Epidermal melanocyte (primary cell): ENCODE measurements around the gene RSPH10B2.
A peak's percentile ranks its signal among the peaks of the same experiment; 100 is the strongest.
"Not testable (repeated sequence)": the region's sequence is repeated elsewhere in the genome, so short reads cannot be mapped to it uniquely, and the experiment has no call there.

Experiments
- DNase-seq: peaks from one replicate; pipeline ENCODE4 v3.0.0; 2011; ENCODE audit warnings: low spot score; ENCODE audit not compliant: insufficient read length

RSPH10B2 gene

DNA sequence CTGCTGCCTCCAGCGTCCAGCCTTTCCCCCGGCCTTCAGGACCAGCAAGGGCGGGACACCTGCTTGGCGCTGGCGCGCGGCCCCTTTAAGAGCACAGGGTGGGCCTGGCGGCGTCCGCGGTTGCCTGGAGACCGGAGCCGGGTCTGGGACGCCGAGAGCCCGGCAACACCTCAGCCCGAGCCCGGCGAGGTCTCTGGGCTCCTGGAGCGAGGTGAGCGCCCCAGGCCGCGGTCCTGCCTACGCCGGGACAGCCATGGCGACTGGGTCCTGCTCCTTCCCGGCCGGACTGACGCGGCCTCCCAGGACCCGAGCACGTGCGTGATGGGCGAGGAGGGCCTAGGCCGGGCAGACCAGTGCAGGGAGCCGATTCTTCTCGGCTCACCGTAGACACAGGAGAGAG lies at the start of gene RSPH10B2:
Gene RSPH10B2 (plus strand): TSS at position 140 of the 400 bp plus-strand sequence. CDS start 3,575 bp downstream, outside the sequence.
- not testable (repeated sequence) for DNase-seq

- DNase-seq = no peak
These were observed 47.8 kb upstream of the RSPH10B2 start for GRCh38 chr7:6705959-6706665.

GRCh38 chr7:6706666-6707407 lies 47.1 kb upstream of the RSPH10B2 start, which contains the start of gene ZNF12:
Gene ZNF12 (minus strand): TSS chr7:6706947. CDS start chr7:6705173, 1,774 bp downstream.
- peak; percentile 92 for DNase-seq

GRCh38 chr7:6708304-6708703 lies 45.6 kb upstream of the RSPH10B2 start:
- DNase-seq = no peak

DNA sequence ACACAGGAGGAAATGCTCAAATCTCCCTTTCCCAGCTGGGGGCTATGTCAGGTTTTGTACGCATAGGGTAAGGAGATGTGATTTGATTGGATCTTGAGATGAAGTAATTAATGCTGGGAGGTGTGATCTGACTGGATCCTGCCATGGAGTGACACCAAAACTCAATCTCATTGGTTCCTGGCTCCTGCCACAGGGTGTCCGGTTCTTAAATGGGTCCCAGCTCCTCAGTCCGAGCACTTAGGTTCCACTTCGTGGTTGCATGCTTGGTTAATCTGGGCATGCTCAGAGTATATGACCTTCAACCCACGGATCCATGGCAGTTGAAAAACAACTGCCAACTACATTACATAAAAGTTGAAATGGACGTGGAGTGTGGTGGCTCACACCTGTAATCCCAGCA lies 44.1 kb upstream of the RSPH10B2 start:
- DNase-seq = no peak

DNA sequence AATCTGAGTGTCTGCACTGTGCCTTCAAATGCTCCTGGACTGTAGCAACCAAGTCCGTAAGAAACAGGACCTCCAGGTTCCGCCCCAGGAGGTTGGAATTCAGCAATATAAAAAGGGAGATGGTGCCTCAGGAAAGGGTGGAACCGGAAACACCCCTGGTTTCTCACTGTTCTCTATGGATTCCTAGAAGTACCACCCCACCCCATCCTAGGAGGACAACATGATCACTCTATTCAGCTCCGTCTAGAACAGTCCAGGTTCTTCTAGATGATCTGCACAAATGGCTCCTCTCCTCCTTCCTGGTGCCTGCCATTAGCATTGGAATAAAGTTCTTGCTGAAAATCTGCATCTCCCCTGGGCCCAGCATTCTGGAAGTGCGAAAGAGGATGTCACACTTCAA lies 39.5 kb upstream of the RSPH10B2 start:
- no peak for DNase-seq

DNA sequence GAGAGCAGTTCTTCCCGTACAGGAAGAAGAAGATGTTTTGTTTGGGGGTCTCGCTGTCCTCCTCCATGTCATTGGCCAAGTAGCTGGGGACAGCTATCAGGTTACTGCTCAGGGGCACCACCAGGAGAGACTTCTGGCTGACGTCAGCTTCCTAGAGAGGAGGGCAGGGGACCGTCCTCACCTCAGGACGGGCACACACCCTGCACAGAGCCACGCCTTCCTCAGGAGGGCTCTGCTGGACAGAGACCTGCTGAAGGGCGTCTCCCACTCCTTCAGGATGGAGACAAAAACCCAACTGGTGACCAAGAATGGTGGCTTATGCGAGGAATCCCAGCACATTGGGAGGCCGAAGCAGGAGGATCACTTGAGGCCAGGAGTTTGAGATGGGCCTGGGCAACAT lies 38.0 kb upstream of the RSPH10B2 start:
- not testable (repeated sequence) for DNase-seq

DNA sequence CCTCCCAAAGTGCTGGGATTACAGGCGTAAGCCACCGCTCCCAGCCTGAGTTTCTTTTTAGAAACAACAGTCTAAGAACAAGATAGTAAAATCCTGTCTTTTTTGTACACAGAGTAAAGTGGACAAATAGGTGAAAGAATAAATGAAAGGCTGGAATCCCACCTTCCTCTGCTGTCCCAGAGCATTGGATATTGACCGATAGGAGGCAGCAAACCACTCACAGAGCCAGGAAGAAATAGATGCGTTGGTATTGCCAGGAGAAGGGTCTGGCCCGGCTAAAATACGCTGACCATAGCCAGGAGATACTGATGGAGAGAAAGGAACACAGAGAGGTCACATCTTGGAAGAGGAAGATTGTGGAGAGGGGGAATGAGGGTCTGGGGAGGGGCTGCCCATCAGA lies 35.8 kb upstream of the RSPH10B2 start:
- DNase-seq = no peak

- not testable (repeated sequence) for DNase-seq
These were observed 29.6 kb upstream of the RSPH10B2 start for GRCh38 chr7:6724351-6724750.

DNA sequence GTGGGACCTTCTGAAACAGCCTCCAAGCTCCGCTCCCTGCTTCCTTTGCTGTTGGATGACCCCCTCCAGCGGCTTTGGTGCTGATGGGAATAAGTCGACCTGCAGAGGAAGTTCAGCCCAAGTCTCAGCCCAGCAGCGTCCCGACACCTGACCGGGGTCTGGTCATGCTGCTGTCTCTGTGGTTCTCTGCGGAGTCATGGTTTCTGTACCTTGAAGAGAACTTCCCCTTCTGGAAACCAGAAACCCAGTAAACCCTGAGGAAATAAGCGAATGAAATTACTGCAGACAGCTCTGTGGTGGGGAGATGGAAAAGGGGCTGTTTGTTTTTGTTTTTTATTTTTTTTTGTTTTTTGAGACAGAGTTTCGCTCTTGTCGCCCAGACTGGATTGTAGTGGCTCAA lies 28.9 kb upstream of the RSPH10B2 start:
- no peak for DNase-seq

- DNase-seq = not testable (repeated sequence)
These were observed 27.6 kb upstream of the RSPH10B2 start for GRCh38 chr7:6726341-6726740.

DNA sequence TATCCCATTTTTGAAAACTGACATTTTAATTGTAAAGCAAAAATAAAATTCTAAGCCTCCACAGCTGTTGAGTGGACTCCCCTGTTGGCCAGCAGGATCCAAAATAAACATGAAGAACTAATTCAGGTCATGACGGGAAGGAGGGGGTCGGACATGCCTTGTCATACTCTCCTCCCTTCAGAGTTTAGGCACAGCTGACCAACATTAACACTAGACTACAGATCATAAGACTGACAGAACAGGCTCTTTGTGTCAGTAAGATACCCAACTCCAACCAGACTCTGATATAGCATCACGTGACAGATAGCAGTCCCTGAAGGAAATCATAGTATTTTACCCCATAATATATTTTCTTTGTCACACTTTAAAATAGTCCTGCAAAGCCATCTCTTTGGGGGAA lies 26.2 kb upstream of the RSPH10B2 start:
- no peak for DNase-seq

GRCh38 chr7:6728893-6729491 lies 24.9 kb upstream of the RSPH10B2 start:
- not testable (repeated sequence) for DNase-seq

- peak; percentile 85 for DNase-seq
These were observed 24.2 kb upstream of the RSPH10B2 start for GRCh38 chr7:6729492-6730342.

DNA sequence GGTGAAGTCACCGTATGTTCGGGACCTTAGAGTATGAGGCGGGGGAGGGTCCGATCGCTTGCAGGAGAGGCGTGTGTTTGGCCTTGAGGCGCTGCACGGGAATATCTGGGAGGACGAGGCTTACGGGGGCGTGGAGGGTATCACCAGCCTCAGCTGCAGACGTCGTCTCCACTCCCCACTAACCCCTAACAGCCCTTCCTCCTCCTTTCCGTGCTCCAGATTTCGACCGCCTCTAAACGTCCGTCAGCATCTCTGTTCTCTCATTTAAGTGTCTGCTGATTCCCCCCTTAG lies 23.6 kb upstream of the RSPH10B2 start:
- DNase-seq = no peak

DNA sequence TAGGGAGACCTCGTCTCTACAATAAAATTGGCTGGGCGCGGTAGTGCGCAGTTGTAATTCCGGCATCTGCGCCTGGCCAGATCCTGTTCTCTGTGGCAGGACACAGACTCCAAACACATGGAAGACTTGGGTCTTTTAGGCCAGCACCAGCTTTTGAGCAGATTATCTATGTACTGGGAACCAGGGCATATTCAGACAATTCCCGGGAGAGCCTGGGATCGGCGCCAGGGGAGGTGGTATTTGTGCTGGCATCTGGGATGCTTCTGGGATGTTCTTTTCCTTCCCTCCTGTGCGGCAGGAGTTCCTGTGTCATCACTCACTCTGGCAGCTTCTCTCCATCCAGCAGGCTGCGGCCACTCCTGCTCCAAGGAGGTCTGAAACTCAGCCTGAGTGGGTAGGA lies 15.5 kb upstream of the RSPH10B2 start:
- DNase-seq = not testable (repeated sequence)

- DNase-seq = not testable (repeated sequence)
These were observed 9.3 kb upstream of the RSPH10B2 start for GRCh38 chr7:6744410-6745100.

DNA sequence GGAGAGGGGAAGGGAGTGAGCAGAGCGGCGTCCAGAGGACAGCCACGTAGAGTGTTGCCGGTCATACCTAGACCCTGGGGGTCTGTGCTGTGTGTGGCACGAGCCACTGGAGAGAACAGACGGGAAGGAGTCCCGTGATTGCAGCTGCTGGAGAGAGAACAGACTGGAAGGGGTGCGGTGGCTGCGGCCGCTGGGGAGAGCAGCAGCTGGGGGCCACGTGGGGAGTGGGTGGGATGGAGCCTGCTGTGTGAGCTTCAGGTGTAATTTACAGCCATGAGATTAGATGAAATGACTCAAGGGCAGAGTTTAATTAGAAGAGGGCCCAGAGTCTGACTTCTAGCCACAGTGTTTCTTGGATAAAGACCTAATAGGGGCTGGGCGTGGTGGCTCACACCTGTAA lies 4.6 kb upstream of the RSPH10B2 start:
- DNase-seq = not testable (repeated sequence)

DNA sequence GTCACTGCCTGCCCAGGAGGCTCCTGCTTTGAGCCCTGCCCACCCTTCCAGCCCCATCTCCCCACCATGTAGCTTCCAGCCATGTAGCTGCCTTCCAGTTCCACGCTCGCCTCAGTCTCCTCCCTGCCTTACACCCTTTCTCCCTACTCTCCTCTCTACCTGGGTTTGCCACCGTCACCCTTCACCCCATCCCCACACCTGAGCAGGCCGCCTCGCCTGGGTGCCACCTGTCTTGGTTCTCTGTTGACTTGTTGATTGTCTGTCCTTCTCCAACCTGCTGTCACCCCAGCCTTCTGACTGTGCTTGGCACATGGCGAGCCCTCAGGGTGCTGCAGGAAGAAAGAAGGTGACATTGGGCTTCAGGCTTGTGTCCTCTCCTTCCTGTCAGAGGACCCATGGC lies 3.7 kb upstream of the RSPH10B2 start:
- DNase-seq = not testable (repeated sequence)

DNA sequence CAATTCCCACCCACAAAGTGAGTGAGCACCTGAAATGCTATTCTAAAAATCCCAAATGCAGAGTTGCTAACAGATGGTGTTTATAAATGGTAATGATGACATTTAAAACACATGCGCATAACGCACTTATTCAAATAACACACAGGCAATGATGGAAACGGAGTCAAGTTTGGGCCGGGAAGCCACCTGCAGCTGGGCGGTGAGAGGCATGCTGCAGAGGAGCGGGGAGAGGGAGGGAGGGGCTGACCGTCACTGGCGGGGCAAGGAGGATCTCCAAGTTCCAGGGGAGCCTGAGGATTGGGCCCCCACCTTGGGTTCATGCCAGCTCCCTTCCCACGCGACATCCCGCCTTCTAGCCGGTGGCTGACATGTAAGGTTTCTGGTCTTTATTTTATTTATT lies 7.3 kb downstream of the RSPH10B2 start:
- DNase-seq = not testable (repeated sequence)

DNA sequence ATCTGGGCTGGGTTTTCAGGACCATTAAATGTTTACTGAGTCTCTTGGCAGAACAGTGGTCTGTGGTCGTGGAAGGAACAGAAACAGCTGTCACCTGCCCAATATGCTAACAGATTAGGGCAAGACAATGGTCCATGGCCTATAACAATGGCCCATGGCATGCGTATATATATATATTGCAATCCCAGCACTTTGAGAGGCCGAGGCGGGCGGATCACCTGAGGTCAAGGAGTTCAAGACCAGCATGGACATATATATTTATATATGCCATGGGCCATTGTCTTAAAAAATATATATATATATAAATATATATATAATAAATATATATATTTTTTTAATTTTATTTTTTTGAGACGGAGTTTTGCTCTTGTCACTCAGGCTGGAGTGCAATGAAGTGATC lies 27.7 kb downstream of the RSPH10B2 start:
- DNase-seq = not testable (repeated sequence)
